T-helper 1 cell treated with Interleukin-12 subunit alpha and Interleukin-12 subunit beta and Interleukin-4 antibody, amounts not matched to agents 30 ng/mL and 1 ng/mL, for 36 hours (primary cell): Measurements from ENCODE around the gene DEFB121. TPM values are rescaled to one million over a fixed set of nuclear protein-coding genes. Genes with fewer than 3 reads are reported as not detected.

Experiments used
- intact Hi-C: fragments of 100-400 bp; cut with micrococcal nuclease; formaldehyde crosslinking; loops from one replicate; pipeline ENCODE4 v1.15.1; 2024
- total RNA-seq: library from RNA; stranded (reverse); gene quantifications from 2 replicates; pipeline ENCODE4 v1.2.3, GENCODE V29; 2022

The DEFB121 gene
- total RNA-seq, 1 donor from 2014 or later: not detected

- intact Hi-C loops: no loop called here
These were observed 42.7 kb downstream of the DEFB121 start for GRCh38 chr20:31363295-31363694.

- intact Hi-C loops: no loop called here
These were observed 50.0 kb downstream of the DEFB121 start for GRCh38 chr20:31355981-31356380.

Other genes starting within 250 kb of the DEFB121 start
- gene DEFB115, start 148.6 kb downstream of the DEFB121 start, total RNA-seq: not detected in 2 replicates
- not detected in 2 replicates for gene DEFB116, start 97.6 kb downstream of the DEFB121 start, total RNA-seq
- gene DEFB118, start 37.6 kb downstream of the DEFB121 start, total RNA-seq: not detected in 2 replicates
- not detected in 2 replicates for gene DEFB119, start 15.6 kb downstream of the DEFB121 start, total RNA-seq
- gene DEFB123, start 34.4 kb upstream of the DEFB121 start, total RNA-seq: not detected in 2 replicates
- gene DEFB124, start 68.9 kb upstream of the DEFB121 start, total RNA-seq: not detected in 2 replicates
- gene REM1, start 69.1 kb upstream of the DEFB121 start, total RNA-seq: not detected in 2 replicates
- 203 and 223 TPM in 2 replicates for gene HM13, start 108.2 kb upstream of the DEFB121 start, total RNA-seq
- gene ID1, start 199.1 kb upstream of the DEFB121 start, total RNA-seq: 0.64 and 0.80 TPM in 2 replicates
- gene COX4I2, start 231.7 kb upstream of the DEFB121 start, total RNA-seq: not detected in 2 replicates